HCT116 (cell line): Measurements from ENCODE around the gene ACAP3. TPM values are rescaled to one million over a fixed set of nuclear protein-coding genes. Genes with fewer than 3 reads are reported as not detected.

Experiments
- ATAC-seq: fragments of 200-7000 bp; cut with Tn5 transposase; 2 replicates; pipeline ENCODE4 v1.9.1; 2020; ENCODE audit warnings: mild to moderate bottlenecking, moderate library complexity
- BruUV-seq: library from RNA; stranded (reverse); fragments of 400-500 nt; replicated peaks from 2 replicates; lab custom pipeline; 2021; lab: Mats Ljungman, UMichigan
- CTCF ChIA-PET: fragments of 300-600 bp; sonication (Branson Sonifier 250); formaldehyde crosslinking; loops from one replicate; lab custom pipeline; 2021; ENCODE audit warnings: antibody characterized with exemption; lab: Charles Lee
- POLR2A ChIA-PET: fragments of 300-600, 350-600 bp; sonication (Branson Sonifier 250); formaldehyde crosslinking; loops from one replicate; lab custom pipeline; 2021; ENCODE audit warnings: antibody characterized with exemption; lab: Charles Lee
- RAD21 ChIA-PET, 2 experiments: fragments of 300-600 bp; sonication (Branson Sonifier 250); formaldehyde crosslinking; loops; one replicate each; lab custom pipeline; 2023; ENCODE audit warnings: low total read pairs in 2 of 2; ENCODE audit not compliant: uncharacterized antibody in 2 of 2, unreplicated experiment in 2 of 2, low non-redundant PET in 1 of 2; lab: Charles Lee
- DNase-seq: peaks from one replicate; pipeline ENCODE4 v3.0.0-alpha.2; 2010; ENCODE audit warnings: low read depth, low spot score
- H2AFZ ChIP-seq: fragments of 200-600 bp; shearing (Covaris generic), sonication (generic); 2 replicates; pipeline ENCODE4 v1.6.1; 2017; ENCODE audit warnings: low read depth, mixed run types, mixed read lengths, antibody characterized with exemption, low read length; ENCODE audit not compliant: poor library complexity, severe bottlenecking
- H3K27ac ChIP-seq: 2 replicates; pipeline ENCODE4 v1.5.1; 2012; ENCODE audit warnings: low read depth, low read length
- H3K27me3 ChIP-seq: fragments of 200-600 bp; sonication (generic); 2 replicates; pipeline ENCODE4 v1.6.1; 2016; ENCODE audit warnings: mixed run types, low read length, mixed read lengths; ENCODE audit not compliant: insufficient read depth
- H3K36me3 ChIP-seq, 2 experiments: fragments of 200-500 bp in 1 of 2; fragments of 200-600 bp in 1 of 2; sonication (Bioruptor generic) in 1 of 2; sonication (generic) in 1 of 2; 2 replicates each; pipeline versions ENCODE4 v1.5.1 to v1.6.1; 2014 to 2016; ENCODE audit warnings: low read length in 2 of 2, inconsistent platforms in 1 of 2, mixed read lengths in 1 of 2, mixed run types in 1 of 2; ENCODE audit not compliant: insufficient read depth in 2 of 2, control insufficient read depth in 1 of 2
- H3K4me1 ChIP-seq, 2 experiments: fragments of 200-600 bp in 1 of 2; sonication (generic) in 1 of 2; 2 replicates each; pipeline versions ENCODE4 v1.5.1 to v1.6.1; 2012 to 2017; ENCODE audit warnings: low read length in 2 of 2, inconsistent platforms in 1 of 2, mild to moderate bottlenecking in 1 of 2, mixed read lengths in 1 of 2, mixed run types in 1 of 2, moderate library complexity in 1 of 2; ENCODE audit not compliant: insufficient read depth in 2 of 2, control insufficient read depth in 1 of 2
- H3K4me2 ChIP-seq: fragments of 200-600 bp; sonication (generic); 2 replicates; pipeline ENCODE4 v1.6.1; 2017; ENCODE audit warnings: mixed run types, low read length, mixed read lengths
- H3K4me3 ChIP-seq, 2 experiments: fragments of 200-600 bp in 1 of 2; sonication (generic) in 1 of 2; replicated peaks in 1 of 2; 2 replicates each; pipeline ENCODE4 v1.5.1; 2011 to 2016; ENCODE audit warnings: low read length in 2 of 2, control low read depth in 1 of 2, low read depth in 1 of 2, mild to moderate bottlenecking in 1 of 2, mixed read lengths in 1 of 2, mixed run types in 1 of 2
- H3K79me2 ChIP-seq: fragments of 200-600 bp; sonication (generic); 2 replicates; pipeline ENCODE4 v1.6.1; 2017; ENCODE audit warnings: mild to moderate bottlenecking, mixed run types, low read length, moderate library complexity, mixed read lengths; ENCODE audit not compliant: insufficient read depth
- H3K9ac ChIP-seq: fragments of 200-600 bp; sonication (generic); 2 replicates; pipeline ENCODE4 v1.6.1; 2016; ENCODE audit warnings: low read length, mixed read lengths
- H3K9me2 ChIP-seq: fragments of 200-600 bp; sonication (generic), shearing (Covaris generic); 2 replicates; pipeline ENCODE4 v1.6.1; 2017; ENCODE audit warnings: mixed run types, mild to moderate bottlenecking, moderate library complexity; ENCODE audit not compliant: insufficient read depth
- H3K9me3 ChIP-seq, 2 experiments: fragments of 200-500 bp in 1 of 2; fragments of 200-600 bp in 1 of 2; sonication (Bioruptor generic) in 1 of 2; sonication (generic) in 1 of 2; 2 replicates each; pipeline ENCODE4 v1.6.1; 2014 to 2017; ENCODE audit warnings: low read length in 2 of 2, mixed read lengths in 2 of 2, inconsistent platforms in 1 of 2, low read depth in 1 of 2, mild to moderate bottlenecking in 1 of 2, mixed run types in 1 of 2, moderate library complexity in 1 of 2; ENCODE audit not compliant: control insufficient read depth in 1 of 2, insufficient read depth in 1 of 2
- H4K20me1 ChIP-seq: fragments of 200-600 bp; sonication (generic), shearing (Covaris generic); 2 replicates; pipeline ENCODE4 v1.6.1; 2017; ENCODE audit warnings: mixed run types, mild to moderate bottlenecking, moderate library complexity; ENCODE audit not compliant: insufficient read depth
- EZH2phosphoT487 ChIP-seq: fragments of 200-600 bp; IDR thresholded peaks from 2 replicates; pipeline ENCODE4 v1.6.1; 2018; ENCODE audit warnings: antibody characterized with exemption, borderline replicate concordance
- POLR2AphosphoS5 ChIP-seq: IDR thresholded peaks from 2 replicates; pipeline ENCODE4 v1.6.1; 2011; ENCODE audit warnings: mild to moderate bottlenecking, low read depth, low read length, moderate library complexity
- RAD21 ChIP-seq: IDR thresholded peaks from 2 replicates; pipeline ENCODE4 v1.6.1; 2012; ENCODE audit warnings: low read depth, mild to moderate bottlenecking
- SIN3A ChIP-seq: IDR thresholded peaks from 2 replicates; pipeline ENCODE4 v1.6.1; 2012; ENCODE audit warnings: low read depth
- SP1 ChIP-seq: IDR thresholded peaks from 2 replicates; pipeline ENCODE4 v1.6.1; 2012; ENCODE audit warnings: low read depth
- SRF ChIP-seq: IDR thresholded peaks from 2 replicates; pipeline ENCODE4 v1.6.1; 2012; ENCODE audit warnings: low read depth
- TCF7L2 ChIP-seq: IDR thresholded peaks from 2 replicates; pipeline ENCODE4 v1.7.0; 2011; ENCODE audit warnings: borderline replicate concordance, inconsistent platforms; ENCODE audit not compliant: insufficient read depth, insufficient read length; ENCODE audit errors: extremely low read depth
- YY1 ChIP-seq: IDR thresholded peaks from 2 replicates; pipeline ENCODE4 v1.6.1; 2011; ENCODE audit warnings: low read length, low read depth, moderate library complexity, mild to moderate bottlenecking; ENCODE audit not compliant: insufficient replicate concordance; ENCODE audit errors: extremely low read depth
- intact Hi-C: fragments of 100-400 bp; cut with micrococcal nuclease; formaldehyde crosslinking; loops from 2 replicates; pipeline ENCODE4 v1.10.0; 2022
- total RNA-seq: library from RNA; stranded (reverse); gene quantifications from one replicate; pipeline ENCODE4 v1.2.1, GENCODE V29; 2021; ENCODE audit not compliant: unreplicated experiment
- TF ChIP-seq, protein P1 (sequence below), 3 experiments: fragments of 200-600 bp in 1 of 3; sonication (generic) in 1 of 3; IDR thresholded peaks in 2 of 3; conservative IDR thresholded peaks in 1 of 3; 2 replicates each; pipeline ENCODE4 v1.5.1; 2012 to 2017; ENCODE audit warnings: low read depth in 2 of 3, low read length in 2 of 3, antibody characterized with exemption in 1 of 3, borderline replicate concordance in 1 of 3, control low read depth in 1 of 3, mild to moderate bottlenecking in 1 of 3, mixed read lengths in 1 of 3, mixed run types in 1 of 3, moderate library complexity in 1 of 3; ENCODE audit not compliant: insufficient read depth in 1 of 3

Gene ACAP3
- total RNA-seq, 1 experiment from 2014 or later: 38.8 TPM

GRCh38 chr1:1298861-1299685 is 8.7 kb downstream of the ACAP3 start:
- intact Hi-C loops: no loop called here
- CTCF ChIA-PET: interaction anchor here (1.6 kb wide), 1 partner anchor 8 kb away, joined by 6 read pairs; no protein-coding TSS in a partner anchor
- no peaks in the 10 kb centered on the region for H3K27me3 ChIP-seq
- H3K27ac ChIP-seq: no peak overlapping the region
- no TSS peak for BruUV-seq
- no peak overlapping the region for H3K4me2 ChIP-seq
- H3K4me3 ChIP-seq: no peak overlapping the region
- no peak overlapping the region for H3K9ac ChIP-seq
- TF ChIP-seq YY1 (no peak), SRF (no peak), RAD21 (no peak), SP1 (no peak), SIN3A (no peak), EZH2phosphoT487 (no peak), POLR2AphosphoS5 (no peak), TCF7L2 (no peak)
- TF ChIP-seq, protein P1, sequence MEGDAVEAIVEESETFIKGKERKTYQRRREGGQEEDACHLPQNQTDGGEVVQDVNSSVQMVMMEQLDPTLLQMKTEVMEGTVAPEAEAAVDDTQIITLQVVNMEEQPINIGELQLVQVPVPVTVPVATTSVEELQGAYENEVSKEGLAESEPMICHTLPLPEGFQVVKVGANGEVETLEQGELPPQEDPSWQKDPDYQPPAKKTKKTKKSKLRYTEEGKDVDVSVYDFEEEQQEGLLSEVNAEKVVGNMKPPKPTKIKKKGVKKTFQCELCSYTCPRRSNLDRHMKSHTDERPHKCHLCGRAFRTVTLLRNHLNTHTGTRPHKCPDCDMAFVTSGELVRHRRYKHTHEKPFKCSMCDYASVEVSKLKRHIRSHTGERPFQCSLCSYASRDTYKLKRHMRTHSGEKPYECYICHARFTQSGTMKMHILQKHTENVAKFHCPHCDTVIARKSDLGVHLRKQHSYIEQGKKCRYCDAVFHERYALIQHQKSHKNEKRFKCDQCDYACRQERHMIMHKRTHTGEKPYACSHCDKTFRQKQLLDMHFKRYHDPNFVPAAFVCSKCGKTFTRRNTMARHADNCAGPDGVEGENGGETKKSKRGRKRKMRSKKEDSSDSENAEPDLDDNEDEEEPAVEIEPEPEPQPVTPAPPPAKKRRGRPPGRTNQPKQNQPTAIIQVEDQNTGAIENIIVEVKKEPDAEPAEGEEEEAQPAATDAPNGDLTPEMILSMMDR (IDR thresholded peaks at IDR 0.05 in 2 of 3, conservative IDR thresholded peaks at IDR 0.05 in 1 of 3; ENCODE audit: borderline replicate concordance in 1 of 3, insufficient read depth in 1 of 3, low read depth in 2 of 3, low read length in 2 of 3): no peak
- DNase-seq (no peak), ATAC-seq (no peak)
- RAD21 ChIA-PET: no interaction called here
- H3K9me3 ChIP-seq: no peaks in the 10 kb centered on the region
- H4K20me1 ChIP-seq: no peaks in the 10 kb centered on the region
- H2AFZ ChIP-seq: no peak overlapping the region
- no peaks in the 10 kb centered on the region for H3K9me2 ChIP-seq
- H3K79me2 ChIP-seq: no peaks in the 10 kb centered on the region
- no peaks in the 10 kb centered on the region for H3K36me3 ChIP-seq
- POLR2A ChIA-PET: no interaction called here
- H3K4me1 ChIP-seq: peaks cover 2 to 16% of the 10 kb centered on the region in 2 experiments; a peak in 3 of 4 replicates
